IPS DF 6.9 (cell line): ENCODE results near the gene SHOX.

Source experiments
- DNase-seq: peaks from one replicate; pipeline ENCODE4 v3.0.0-alpha.2; 2013; ENCODE audit warnings: low read depth, low spot score
- H3K27ac ChIP-seq: one replicate; pipeline ENCODE4 v1.5.1; 2013; ENCODE audit warnings: low read length, control low read depth
- H3K27me3 ChIP-seq: 2 replicates; pipeline ENCODE4 v1.6.1; 2013; ENCODE audit warnings: mild to moderate bottlenecking, low read length; ENCODE audit not compliant: control insufficient read depth, insufficient read depth
- H3K36me3 ChIP-seq: 2 replicates; pipeline ENCODE4 v1.6.1; 2013; ENCODE audit warnings: low read length; ENCODE audit not compliant: control insufficient read depth, insufficient read depth
- H3K4me1 ChIP-seq: 2 replicates; pipeline ENCODE4 v1.6.1; 2013; ENCODE audit warnings: low read length; ENCODE audit not compliant: control insufficient read depth, insufficient read depth
- H3K4me3 ChIP-seq: 2 replicates; pipeline ENCODE4 v1.5.1; 2013; ENCODE audit warnings: mild to moderate bottlenecking, low read length
- H3K9me3 ChIP-seq: 2 replicates; pipeline ENCODE4 v1.6.1; 2013; ENCODE audit warnings: low read length, inconsistent platforms; ENCODE audit not compliant: control insufficient read depth, insufficient read depth
- WGBS: extraction: QIAGEN DNeasy Blood & Tissue Kit; methylation state at CpG from one replicate; pipeline ENCODE4 v1.1.7; 2013; ENCODE audit warnings: mixed read lengths, missing lambda C conversion rate; ENCODE audit not compliant: insufficient read length, insufficient coverage; 5-methylcytosine and 5-hydroxymethylcytosine counted together

SHOX gene

GRCh38 chrX:683576-683975 is 53.0 kb downstream of the SHOX start:
- no CpG with 5 or more reads among the region's 8 CpGs for WGBS
- Histone ChIP-seq H3K27ac (no peak overlapping the region), H3K9me3 (no peaks in the 10 kb centered on the region), H3K36me3 (no peaks in the 10 kb centered on the region), H3K4me1 (no peaks in the 10 kb centered on the region), H3K27me3 (no peaks in the 10 kb centered on the region), H3K4me3 (no peak overlapping the region)
- DNase-seq = no peak

- Histone ChIP-seq H3K4me3 (no peak overlapping the region), H3K9me3 (no peaks in the 10 kb centered on the region), H3K36me3 (no peaks in the 10 kb centered on the region), H3K27ac (no peak overlapping the region), H3K27me3 (no peaks in the 10 kb centered on the region), H3K4me1 (no peaks in the 10 kb centered on the region)
- WGBS = no CpG with 5 or more reads among the region's 13 CpGs
- DNase-seq = no peak
These were observed 54.8 kb downstream of the SHOX start for GRCh38 chrX:685120-686032.

- no CpG with 5 or more reads among the region's 7 CpGs for WGBS
- H3K4me3 ChIP-seq = no peak overlapping the region
- no peak for DNase-seq
These were observed 59.4 kb downstream of the SHOX start for GRCh38 chrX:689983-690382.

GRCh38 chrX:694800-695199 is 64.2 kb downstream of the SHOX start:
- Histone ChIP-seq H3K4me1 (no peaks in the 10 kb centered on the region), H3K9me3 (peaks cover 1% of the 10 kb centered on the region; the same call in 1 of the 2 replicates), H3K36me3 (no peaks in the 10 kb centered on the region), H3K27ac (no peak overlapping the region), H3K4me3 (no peak overlapping the region), H3K27me3 (no peaks in the 10 kb centered on the region)
- no peak for DNase-seq
- WGBS = no CpG with 5 or more reads among the region's 19 CpGs

More at GRCh38 chrX:689983-690382, 59.4 kb downstream of the SHOX start:
- Histone ChIP-seq H3K27me3 (no peaks in the 10 kb centered on the region), H3K9me3 (no peaks in the 10 kb centered on the region; the same call in 1 of the 2 replicates), H3K4me1 (no peaks in the 10 kb centered on the region), H3K36me3 (no peaks in the 10 kb centered on the region), H3K27ac (no peak overlapping the region)

GRCh38 chrX:698206-698605 is 67.6 kb downstream of the SHOX start:
- Histone ChIP-seq H3K27me3 (no peaks in the 10 kb centered on the region), H3K9me3 (peaks cover 1% of the 10 kb centered on the region; the same call in 1 of the 2 replicates), H3K4me3 (no peak overlapping the region), H3K27ac (no peak overlapping the region), H3K36me3 (no peaks in the 10 kb centered on the region), H3K4me1 (no peaks in the 10 kb centered on the region)
- WGBS = no CpG with 5 or more reads among the region's 20 CpGs
- DNase-seq = no peak

GRCh38 chrX:700936-701335 is 70.3 kb downstream of the SHOX start:
- Histone ChIP-seq H3K27ac (no peak overlapping the region), H3K27me3 (no peaks in the 10 kb centered on the region), H3K4me3 (no peak overlapping the region), H3K36me3 (no peaks in the 10 kb centered on the region), H3K9me3 (peaks cover 1% of the 10 kb centered on the region; the same call in 1 of the 2 replicates), H3K4me1 (no peaks in the 10 kb centered on the region)
- no CpG with 5 or more reads among the region's 6 CpGs for WGBS
- DNase-seq = no peak

GRCh38 chrX:701673-702072 is 71.1 kb downstream of the SHOX start:
- Histone ChIP-seq H3K36me3 (no peaks in the 10 kb centered on the region), H3K27ac (no peak overlapping the region), H3K4me1 (no peaks in the 10 kb centered on the region), H3K27me3 (no peaks in the 10 kb centered on the region), H3K4me3 (no peak overlapping the region), H3K9me3 (peaks cover 1% of the 10 kb centered on the region; the same call in 1 of the 2 replicates)
- WGBS = no CpG with 5 or more reads among the region's 5 CpGs
- DNase-seq = no peak

GRCh38 chrX:703466-703865 is 72.9 kb downstream of the SHOX start:
- WGBS = no CpG with 5 or more reads among the region's 2 CpGs
- Histone ChIP-seq H3K27ac (no peak overlapping the region), H3K9me3 (no peaks in the 10 kb centered on the region; the same call in 1 of the 2 replicates), H3K36me3 (no peaks in the 10 kb centered on the region), H3K4me3 (no peak overlapping the region), H3K27me3 (no peaks in the 10 kb centered on the region), H3K4me1 (no peaks in the 10 kb centered on the region)
- DNase-seq = no peak

GRCh38 chrX:703866-704265 is 73.3 kb downstream of the SHOX start:
- Histone ChIP-seq H3K4me1 (no peaks in the 10 kb centered on the region), H3K27me3 (no peaks in the 10 kb centered on the region), H3K27ac (no peak overlapping the region), H3K4me3 (no peak overlapping the region), H3K36me3 (no peaks in the 10 kb centered on the region), H3K9me3 (no peaks in the 10 kb centered on the region; the same call in 1 of the 2 replicates)
- WGBS = no CpG with 5 or more reads among the region's 3 CpGs
- DNase-seq = no peak
